GM18526 (cell line): ENCODE results near the gene CASP5.
"Not testable (repeated sequence)": the region's sequence is repeated elsewhere in the genome, so short reads cannot be mapped to it uniquely, and the experiment has no call there.

Experiments
- POLR2A ChIP-seq: IDR thresholded peaks from 3 replicates; pipeline ENCODE4 v1.6.1; 2011; ENCODE audit not compliant: insufficient read length; ENCODE audit errors: extremely low read depth

CASP5 gene

GRCh38 chr11:105023003-105023402 lies at the start of gene CASP5:
Gene CASP5 (minus strand): TSS chr11:105023168. CDS start chr11:105023136, 32 bp downstream.
- TF ChIP-seq POLR2A = no peak

GRCh38 chr11:105071089-105071732 lies 48.2 kb upstream of the CASP5 start:
- no peak for TF ChIP-seq POLR2A

- TF ChIP-seq POLR2A = no peak
Observed at GRCh38 chr11:105070306-105070705, 47.3 kb upstream of the CASP5 start.

- TF ChIP-seq POLR2A = no peak
Observed at GRCh38 chr11:105057432-105057831, 34.5 kb upstream of the CASP5 start.

GRCh38 chr11:105056446-105056845 lies 33.5 kb upstream of the CASP5 start:
- TF ChIP-seq POLR2A = no peak

- TF ChIP-seq POLR2A = no peak
Observed at GRCh38 chr11:105054723-105055493, 31.9 kb upstream of the CASP5 start.

GRCh38 chr11:105052487-105052886 lies 29.5 kb upstream of the CASP5 start:
- no peak for TF ChIP-seq POLR2A

GRCh38 chr11:105051559-105051958 lies 28.6 kb upstream of the CASP5 start:
- TF ChIP-seq POLR2A = no peak

GRCh38 chr11:105049481-105049880 lies 26.5 kb upstream of the CASP5 start:
- no peak for TF ChIP-seq POLR2A

GRCh38 chr11:105046898-105047579 lies 24.1 kb upstream of the CASP5 start:
- no peak for TF ChIP-seq POLR2A

- no peak for TF ChIP-seq POLR2A
Observed at GRCh38 chr11:105045676-105046296, 22.8 kb upstream of the CASP5 start.

GRCh38 chr11:105044557-105045524 lies 21.9 kb upstream of the CASP5 start, which contains the start of gene CARD16:
Gene CARD16 (minus strand): TSS chr11:105045335. CDS start chr11:105045297, 38 bp downstream.
- TF ChIP-seq POLR2A = not testable (repeated sequence)

- no peak for TF ChIP-seq POLR2A
Observed at GRCh38 chr11:105042178-105042577, 19.2 kb upstream of the CASP5 start.

GRCh38 chr11:105040703-105041102 lies 17.7 kb upstream of the CASP5 start:
- no peak for TF ChIP-seq POLR2A
